HG03097 (cell line): ENCODE data around the gene MEAF6.

ENCODE experiments used
- ATAC-seq: cut with Tn5 transposase; IDR thresholded peaks from one replicate; pipeline ENCODE4 v1.9.1; 2021; ENCODE audit not compliant: unreplicated experiment, low FRiP score

The MEAF6 gene

DNA sequence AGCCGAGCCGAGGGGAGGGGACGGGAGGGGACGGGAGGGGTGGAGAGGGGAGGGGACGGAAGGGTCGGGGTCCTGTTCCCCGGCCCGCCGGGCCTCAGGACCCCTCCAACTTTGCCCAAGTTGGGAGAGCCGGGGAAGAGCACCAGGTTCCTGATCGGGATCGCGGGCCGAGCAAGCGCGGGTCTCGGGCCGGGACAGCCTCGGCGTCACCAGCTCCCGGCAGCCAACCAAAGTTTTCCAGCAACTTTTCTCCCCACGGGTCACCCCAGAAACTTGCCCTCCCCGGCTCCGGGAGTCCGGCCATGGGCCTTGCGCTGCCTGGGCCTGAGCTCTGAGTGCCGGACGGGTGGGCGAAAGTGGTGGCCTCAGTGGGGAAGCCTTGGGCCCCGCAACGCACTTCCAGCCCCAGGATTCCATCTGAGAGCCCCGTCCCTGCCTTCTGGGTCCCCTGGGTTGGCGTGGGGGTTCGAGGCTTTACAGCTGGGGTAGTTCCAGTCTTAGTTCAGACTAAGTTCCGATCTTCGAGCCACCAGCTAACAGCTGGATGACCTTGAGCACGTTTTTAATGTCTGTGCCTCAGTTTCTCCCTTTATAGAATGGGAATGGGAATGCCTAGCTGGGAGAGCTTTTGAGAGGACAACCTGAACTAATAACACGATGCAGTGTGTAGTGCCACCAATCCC is 39.7 kb downstream of the MEAF6 start:
- ATAC-seq: no peak

DNA sequence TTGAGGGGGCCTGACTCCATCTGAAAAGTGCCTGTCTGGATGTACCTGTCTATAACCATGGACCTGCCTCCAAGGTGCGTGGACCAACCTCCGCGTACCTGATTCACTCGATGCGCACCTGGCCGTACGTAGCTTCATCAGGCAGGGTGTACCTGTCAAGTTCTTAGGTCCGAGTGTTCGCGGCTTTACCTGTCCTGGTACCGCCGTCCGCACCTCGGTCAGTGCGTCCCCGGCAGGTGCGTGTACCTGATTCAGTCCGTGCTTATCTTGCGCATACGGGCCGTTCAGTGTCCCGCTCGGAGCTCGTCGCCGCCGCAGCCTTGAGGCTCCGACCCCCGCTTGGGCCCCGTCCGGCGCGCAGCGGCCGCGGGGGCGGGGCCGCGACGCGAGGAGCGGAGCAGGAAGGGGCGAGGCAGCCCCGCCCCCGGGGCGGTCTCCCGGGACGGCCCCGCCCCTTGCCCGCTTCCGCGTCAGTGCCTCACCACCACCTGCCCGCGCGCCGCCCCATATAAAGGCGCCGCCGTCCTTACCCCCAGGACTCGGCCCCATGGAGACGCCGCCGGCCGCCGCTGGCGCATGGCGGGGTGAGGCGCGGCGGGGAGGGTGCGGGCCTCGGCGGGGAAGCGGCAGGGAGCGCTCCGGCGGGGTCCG is 40.4 kb downstream of the MEAF6 start, which contains the start of gene ZC3H12A:
Gene ZC3H12A (plus strand): TSS at position 535 of the 651 bp plus-strand sequence. CDS start 917 bp downstream, outside the sequence.
- peak; percentile 55 for ATAC-seq

DNA sequence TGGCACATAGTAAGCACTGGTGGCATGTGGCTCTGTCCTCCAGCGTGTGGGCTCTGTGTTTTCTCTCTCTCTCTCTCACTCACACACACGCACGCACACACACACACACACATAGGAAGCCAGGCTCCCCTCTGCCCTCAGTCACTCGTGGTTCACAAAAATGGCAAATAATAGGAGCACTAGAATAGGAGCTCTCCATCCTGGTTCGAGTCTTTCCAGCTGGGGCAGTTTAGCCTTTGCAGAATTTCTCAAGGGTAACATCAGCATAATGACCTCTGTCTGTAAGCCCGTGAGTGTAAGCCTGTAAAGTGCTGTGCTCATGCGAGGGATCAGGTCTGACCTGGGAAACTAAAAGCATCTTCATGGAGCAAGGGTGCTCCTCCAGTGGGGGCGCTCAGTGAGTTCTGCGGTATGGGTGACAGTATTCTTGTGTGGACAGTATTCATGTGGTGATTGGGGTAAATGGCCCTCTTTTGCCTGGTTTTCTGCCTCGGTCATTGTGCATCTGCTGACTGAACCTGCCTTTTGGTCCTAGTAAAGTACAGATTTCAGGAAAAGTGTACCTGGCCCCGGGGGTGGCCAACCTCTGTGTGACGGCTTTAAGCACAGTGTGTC is 41.0 kb downstream of the MEAF6 start:
- peak; percentile 1 for ATAC-seq

DNA sequence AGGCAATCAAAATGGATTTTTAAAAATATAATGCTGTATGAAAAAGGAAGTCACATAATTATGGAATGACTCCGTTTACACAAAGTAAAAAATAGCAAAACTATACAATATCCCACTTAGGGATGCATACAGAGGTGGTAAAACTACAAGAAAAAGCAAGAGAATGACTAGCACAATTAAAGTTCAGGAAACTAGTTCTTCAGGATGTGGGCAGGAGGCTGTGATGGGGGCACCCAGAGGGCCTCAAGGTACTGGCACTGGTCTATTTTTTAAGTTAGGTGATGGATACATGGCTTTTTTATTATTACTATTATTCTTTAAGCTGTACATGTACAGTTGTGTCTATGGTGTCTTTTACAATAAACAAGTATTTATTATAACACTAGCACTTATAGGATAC is 41.6 kb downstream of the MEAF6 start:
- no peak for ATAC-seq

DNA sequence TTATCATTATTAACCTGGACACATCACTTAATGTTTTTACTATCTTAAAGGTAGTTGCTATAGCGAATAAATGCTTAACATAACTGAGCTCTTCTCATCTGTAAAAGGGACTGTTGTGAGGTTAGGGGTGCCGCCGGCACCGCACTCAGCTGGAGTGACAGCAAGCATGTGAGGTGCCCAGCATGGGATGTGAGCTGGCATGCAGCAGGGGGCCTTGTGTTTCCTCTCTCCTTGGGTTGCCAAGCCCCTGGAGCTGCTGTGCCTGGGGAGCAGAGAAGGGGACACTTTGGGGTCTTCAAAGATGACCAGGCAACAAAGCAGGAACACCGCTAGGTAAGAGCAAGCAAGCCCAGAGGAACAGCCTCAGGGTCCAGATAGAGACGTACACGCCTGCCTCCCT is 42.3 kb downstream of the MEAF6 start:
- ATAC-seq: no peak

DNA sequence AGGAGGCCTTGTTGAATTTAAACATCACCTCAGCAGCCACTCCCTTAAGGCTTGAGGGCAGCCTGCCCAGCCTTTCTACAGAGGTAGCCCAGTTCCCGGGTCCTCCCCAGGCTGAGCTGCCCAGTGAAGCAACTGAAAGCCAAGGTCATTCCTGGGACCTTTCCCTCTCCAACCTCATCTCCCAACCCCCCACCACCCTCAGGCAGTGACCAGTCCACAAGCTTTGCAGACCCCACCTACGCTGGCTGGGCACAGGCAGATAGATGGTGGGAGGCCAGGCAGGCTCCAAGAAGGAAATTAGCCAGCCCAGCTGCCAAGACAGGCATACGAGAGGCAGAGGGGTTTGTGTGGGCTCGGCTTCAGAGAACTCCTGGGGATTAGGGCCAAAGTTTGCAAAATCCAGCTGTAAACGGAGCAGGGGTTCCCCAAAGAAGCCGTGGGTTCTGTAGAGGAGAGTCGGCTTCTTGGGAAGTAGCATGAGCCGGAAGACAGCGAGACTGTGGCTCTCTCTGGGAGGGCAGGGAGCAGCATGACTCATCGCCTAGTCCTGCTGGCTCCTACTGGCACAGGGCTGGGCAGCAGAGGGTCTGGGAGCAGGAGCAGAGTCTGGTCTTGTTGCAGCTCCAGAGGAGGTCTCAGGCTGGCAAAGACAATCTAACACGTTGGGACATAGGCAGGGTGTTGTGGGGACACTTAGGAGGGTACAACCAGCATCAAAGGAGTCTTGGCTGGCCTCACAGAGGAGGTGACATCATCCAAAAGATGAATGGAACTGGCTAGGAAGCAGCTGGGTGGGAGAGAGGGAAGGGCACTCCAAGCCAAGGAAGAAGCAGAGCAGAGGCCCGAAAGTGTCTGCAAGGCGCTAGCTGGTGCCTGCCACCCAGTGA is 43.0 kb downstream of the MEAF6 start:
- ATAC-seq: no peak

DNA sequence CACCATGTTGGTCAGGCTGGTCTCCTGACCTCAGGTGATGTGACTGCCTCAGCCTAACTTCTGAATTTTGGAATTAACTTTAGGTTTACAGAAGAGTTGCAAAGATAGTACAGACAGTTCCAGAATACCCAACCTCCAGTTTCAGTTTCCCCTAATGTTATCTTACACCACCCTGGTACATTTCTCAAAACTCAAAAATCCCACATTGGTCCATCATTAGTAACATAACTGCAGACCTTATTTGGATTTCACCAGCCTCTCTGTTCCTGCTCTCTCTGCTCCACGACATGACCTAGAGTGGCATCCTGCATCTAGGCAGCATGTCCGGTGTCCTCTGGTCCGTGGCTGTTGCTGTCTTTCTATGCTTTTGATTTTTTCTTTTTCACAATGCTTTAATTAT is 45.2 kb downstream of the MEAF6 start:
- ATAC-seq: no peak

DNA sequence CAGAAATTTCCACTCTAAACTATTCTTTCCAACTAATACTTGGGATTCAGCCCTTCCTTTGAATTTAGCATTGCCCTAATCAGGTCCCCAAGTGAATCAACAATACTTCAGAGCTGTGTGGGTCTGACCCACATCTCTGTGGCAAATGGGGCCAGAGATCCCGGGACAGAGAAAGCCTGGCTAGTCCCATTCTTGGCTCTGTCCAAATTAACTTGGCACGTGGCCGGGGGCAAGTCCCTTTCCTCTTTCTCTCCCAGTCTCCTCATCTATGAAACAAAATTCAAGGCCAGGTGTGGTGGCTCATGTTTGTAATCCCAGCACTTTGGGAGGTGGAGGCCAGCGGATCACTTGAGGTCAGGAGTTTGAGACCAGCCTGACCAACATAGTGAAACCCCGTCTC is 46.5 kb downstream of the MEAF6 start:
- ATAC-seq: no peak

DNA sequence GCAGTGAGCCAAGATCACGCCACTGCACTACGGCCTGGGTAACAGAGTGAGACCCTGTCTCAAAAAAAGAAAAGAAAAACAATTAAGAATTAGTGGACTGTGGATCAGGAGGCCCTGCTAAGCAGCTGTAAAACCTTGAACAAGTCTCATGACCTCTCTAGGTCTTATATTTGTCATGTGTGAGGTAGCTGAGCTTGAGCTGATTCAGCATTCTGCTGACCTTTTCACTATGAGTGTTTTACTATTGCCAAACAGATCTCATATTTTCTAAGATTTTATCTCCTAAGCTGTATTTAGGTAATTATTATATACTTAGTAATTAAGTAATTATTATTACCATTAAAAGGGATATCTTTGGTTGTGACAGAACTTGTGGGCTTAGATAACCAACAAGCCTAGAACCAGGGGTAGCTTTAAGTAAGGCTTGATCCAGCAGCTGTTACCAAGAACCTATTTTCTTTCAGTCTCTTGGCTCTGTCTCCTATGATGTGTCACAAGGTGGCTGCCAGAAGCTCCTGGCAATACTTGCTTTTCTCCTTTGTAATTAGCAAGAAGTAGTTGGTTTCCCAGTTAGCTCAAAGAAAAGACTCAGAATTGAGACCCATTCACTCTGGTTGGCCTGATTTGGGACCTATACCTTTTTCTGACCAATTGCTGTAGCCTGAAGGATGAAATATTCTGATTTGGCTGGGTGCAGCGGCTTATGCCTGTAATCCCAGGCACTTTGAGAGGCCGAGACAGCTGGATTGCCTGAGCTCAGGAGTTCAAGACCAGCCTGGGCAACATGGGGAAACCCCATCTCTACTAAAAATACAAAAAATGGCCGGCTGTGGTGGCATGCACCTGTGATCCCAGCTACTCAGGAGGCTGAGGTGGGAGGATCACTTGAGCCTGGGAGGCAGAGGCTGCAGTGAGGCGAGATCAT is 48.7 kb downstream of the MEAF6 start:
- ATAC-seq: no peak

DNA sequence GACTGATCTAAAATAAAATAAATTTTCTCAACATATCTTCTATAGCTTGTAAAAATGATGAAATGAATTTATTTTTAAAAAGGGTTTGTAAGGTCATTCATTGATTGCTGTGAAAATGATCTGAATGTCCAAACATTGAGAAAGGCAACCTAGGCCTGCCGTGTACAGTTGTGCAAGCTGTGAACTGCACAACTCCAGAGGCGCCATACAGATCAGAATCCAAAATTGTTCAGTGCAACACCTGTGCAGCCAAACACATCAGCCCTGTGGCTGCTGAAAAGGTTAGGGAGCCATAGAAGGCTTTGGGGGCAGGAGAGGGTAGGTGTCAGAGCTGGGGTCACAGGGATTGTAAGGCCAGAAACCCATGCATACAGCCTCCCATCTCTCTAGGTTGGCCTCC is 50.1 kb downstream of the MEAF6 start:
- no peak for ATAC-seq

DNA sequence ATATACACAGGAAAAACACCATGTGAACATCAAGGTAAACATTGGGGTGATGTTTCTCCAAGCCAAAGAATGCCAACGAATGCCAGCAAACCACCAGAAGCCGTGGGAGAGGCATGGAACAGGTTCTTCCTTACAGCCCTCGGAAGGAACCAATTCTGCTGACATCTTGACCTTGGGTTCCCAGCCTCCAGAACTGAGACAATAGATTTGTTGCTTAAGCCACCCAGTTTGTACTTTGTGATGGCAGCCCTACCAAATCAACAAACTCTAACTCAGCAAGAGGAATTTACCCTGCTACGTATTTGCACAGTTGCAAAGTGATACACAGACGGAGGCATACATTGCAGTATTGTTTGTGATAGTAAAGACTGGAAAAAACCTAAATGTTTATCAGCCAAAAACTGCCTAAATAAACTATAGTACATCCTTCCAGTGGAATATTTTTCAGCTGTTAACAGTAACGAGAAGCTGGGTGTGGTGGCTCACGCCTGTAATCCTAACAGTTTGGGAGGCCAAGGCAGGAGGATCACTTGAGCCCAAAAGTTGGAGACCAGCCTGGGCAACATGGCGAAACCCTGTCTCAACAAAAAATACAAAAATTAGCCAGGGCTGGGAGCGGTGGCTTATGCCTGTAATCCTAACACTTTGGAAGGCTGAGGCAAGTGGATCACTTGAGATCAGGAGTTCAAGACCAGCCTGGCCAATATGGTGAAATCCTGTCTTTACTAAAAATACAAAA is 52.7 kb downstream of the MEAF6 start:
- ATAC-seq: no peak

DNA sequence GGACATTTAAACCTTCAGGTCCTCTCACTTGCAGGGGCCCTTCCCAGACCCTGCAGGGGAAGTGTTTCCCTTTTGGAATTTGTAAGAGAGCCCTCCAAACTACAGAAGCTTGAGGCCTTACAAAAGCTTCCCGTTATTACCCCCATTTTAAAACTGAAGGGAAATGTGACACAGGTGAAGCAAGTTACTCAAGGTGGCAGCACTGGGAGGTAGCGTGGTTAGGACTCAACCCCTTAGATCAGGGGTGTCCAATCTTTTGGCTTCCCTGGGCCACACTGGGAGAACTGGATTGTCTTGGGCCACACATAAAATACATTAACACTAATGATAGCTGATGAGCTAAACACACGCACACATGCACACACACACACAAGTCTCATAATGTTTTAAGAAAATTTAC is 56.0 kb downstream of the MEAF6 start:
- no peak for ATAC-seq

DNA sequence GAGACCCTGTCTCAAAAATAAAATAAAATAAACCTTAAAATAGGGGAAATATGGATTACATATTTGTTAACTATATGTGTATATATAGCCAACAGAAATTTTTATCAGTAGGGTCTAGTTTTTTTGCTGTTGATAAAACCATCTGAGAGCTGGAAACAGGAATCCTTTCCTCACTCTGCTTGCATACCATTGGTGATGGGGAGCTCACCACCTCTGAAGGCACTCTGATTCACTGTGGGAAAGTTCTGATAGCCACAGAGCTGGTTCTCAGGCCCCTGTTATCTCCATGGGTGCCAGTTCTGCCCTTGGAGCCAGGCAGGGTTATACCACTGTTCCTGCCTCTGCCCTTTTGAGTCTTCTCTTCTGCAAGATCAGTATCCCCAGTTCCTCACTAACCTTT is 58.0 kb downstream of the MEAF6 start:
- ATAC-seq: no peak

DNA sequence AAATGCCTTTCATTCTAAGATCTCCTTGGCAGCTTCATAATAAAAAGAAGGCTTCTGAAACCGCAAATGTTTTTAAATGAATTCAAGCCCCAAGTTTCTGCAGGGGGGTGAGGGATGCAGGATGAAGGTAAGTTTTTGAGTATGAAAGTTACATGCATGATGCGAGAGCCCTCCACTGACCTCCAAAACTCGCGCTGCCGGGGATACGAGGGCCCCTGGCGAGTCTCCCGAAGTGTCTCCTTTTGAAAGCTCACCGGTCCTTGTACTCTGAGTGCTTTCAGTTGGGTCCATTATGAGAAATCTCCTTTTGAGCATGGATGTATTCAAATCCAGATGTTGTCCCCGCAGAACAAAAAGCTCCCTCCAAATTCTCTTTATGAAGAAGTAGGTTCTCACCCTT is 59.0 kb downstream of the MEAF6 start:
- ATAC-seq: no peak

DNA sequence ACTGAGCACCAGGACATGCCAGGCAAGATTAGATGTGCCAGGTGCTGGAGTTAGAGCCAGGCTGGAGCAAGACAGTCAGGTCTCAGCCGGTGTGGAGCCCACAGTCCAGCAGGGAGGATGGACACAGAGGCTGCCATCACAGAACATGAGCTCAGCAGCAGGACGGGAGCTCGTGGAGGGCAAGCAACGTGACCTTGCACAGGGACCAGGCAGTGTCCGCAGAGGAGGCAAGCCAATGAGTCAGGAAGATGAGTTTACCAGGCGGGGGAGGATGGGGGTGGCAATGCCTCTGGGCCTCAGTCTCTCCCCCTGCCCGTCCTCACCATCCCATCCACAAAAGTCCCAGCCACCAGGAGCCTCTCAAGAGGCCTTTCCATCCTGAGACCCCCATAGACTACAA is 60.9 kb downstream of the MEAF6 start:
- ATAC-seq: no peak

DNA sequence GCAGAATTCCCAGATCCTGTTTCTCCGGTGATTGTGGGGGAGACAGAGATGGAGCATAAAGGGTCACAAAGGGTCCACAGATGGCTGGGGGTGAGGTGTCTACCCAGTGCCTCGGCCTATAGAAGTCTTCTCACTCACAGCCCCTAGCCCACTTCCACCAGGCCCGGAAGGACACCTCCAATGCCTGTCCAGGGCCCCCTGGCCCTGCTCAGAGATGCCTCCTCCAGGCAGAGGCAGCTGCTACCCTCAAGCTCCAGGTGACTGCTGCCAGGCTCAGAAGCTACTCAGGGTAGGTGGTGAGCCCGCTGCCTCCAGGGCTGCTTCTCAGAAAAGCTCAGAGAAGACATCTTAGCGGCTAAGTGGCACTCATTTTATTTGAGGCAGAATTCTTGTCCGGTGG is 62.1 kb downstream of the MEAF6 start:
- ATAC-seq: no peak

DNA sequence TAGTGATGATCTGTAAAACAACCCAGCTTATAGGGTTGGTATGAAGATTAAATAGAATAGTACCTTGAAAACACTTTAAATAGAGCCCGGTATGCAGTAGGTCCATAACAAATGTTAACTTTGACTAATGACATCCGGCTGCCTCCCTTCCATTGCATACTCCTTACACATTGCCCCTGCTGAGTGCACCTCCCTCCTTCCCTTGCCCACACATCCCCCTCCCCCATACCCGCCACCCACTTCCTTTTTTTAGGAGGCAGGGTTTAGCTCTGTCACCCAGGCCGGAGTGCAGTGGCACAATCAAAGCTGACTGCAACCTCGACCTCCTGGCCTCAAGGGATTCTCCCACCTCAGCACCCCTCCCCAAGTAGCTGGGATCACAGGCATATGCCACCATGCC is 64.6 kb downstream of the MEAF6 start:
- ATAC-seq: no peak

DNA sequence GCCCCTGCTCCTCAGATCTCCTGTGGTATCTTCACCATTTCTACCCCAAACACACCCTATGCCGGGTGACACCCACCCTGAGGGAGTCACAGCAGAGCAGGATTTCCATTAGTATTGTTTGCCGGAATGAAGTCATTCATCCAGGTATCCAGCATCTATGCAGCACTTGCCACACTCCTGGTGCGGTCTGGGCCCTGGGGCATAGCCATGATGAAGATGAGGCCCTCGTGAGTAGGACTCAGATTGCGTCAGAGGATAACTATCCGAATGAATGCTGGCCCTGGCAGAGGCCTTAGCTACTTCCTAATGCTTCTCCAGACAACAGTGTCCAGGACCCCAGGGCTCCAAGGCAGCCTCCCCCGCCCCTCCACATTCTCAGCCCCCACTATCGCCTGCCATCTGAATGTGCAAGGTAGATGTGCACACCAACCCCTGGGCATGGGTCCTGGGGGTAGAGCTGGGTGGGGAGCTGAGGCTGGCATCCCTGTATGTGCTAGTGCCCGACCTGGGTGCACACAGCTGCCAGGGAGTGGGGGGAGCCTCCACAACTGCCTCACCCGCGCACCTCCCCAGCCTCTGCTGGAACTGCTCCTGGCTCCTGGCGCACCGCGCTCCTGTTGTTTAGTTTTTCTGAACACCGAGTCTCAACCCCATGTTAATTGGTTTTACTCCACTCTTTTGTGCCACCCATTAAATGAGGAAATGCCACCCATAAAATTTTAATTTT is 65.7 kb downstream of the MEAF6 start:
- ATAC-seq: no peak

DNA sequence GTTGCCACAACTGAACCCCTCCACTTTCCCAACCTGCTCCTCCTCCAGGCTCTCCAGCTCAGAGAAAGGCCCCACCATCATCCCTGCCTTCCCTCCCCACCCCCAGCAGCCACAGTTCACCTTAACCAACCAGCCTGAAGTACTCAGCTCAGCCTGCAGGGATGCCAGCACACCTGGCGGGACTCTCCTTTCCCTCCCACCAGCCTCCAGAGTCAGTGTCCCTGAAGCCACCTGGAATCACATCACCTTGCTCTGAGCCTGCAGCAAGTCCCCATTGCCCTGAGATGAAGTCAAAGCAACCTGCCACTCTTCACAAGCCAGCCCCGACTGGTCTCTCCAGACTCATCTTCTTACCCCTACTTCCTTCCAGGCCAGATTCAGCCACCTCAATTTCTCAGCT is 66.4 kb downstream of the MEAF6 start:
- ATAC-seq: no peak
